ENCODE results near the gene FBXO34.

The FBXO34 gene

GRCh38 chr14:55387121-55387520, 115.9 kb downstream of the FBXO34 start:
- DNase-seq = no peak

GRCh38 chr14:55388160-55388559, 116.9 kb downstream of the FBXO34 start:
- no peak for DNase-seq

GRCh38 chr14:55389330-55389729, 118.1 kb downstream of the FBXO34 start:
- DNase-seq = no peak

GRCh38 chr14:55398679-55399078, 127.5 kb downstream of the FBXO34 start:
- no peak for DNase-seq

- no peak for DNase-seq
Measured at GRCh38 chr14:55399183-55399582, 128.0 kb downstream of the FBXO34 start.

- DNase-seq = no peak
Measured at GRCh38 chr14:55399852-55400251, 128.6 kb downstream of the FBXO34 start.

GRCh38 chr14:55401751-55402150, 130.5 kb downstream of the FBXO34 start:
- DNase-seq = no peak
